HepG2 (cell line): Measurements from ENCODE around the gene KREMEN1. TPM values are rescaled to one million over a fixed set of nuclear protein-coding genes. Genes with fewer than 3 reads are reported as not detected.

Experiments used
- ATAC-seq: fragments of 200-7000 bp; cut with Tn5 transposase; 3 replicates; pipeline ENCODE4 v1.9.1; 2020; ENCODE audit warnings: mild to moderate bottlenecking, moderate library complexity
- BruUV-seq: library from RNA; stranded (reverse); fragments of 400-500 nt; replicated peaks from 2 replicates; lab custom pipeline; 2021; lab: Mats Ljungman, UMichigan
- CTCF ChIA-PET: fragments of 300-600 bp; formaldehyde crosslinking; extraction: SDS; loops from one replicate; lab custom pipeline; 2021; ENCODE audit warnings: low total read pairs, inconsistent platforms, low intra/inter-chr PET ratio; lab: Yijun Ruan, JAX
- POLR2A ChIA-PET: fragments of 350-600 bp; sonication (Branson Sonifier 250); formaldehyde crosslinking; loops from one replicate; lab custom pipeline; 2020; ENCODE audit warnings: antibody characterized with exemption, inconsistent platforms; lab: Yijun Ruan, JAX
- DNase-seq: peaks from one replicate; pipeline ENCODE4 v3.0.0-alpha.2; 2015; ENCODE audit warnings: low spot score
- FAIRE-seq: peaks from 3 replicates; lab custom pipeline; 2011; peaks lifted over from hg19 to GRCh38; lab: Jason Lieb, UNC
- H2AFZ ChIP-seq: one replicate; pipeline ENCODE4 v1.6.1; 2011; ENCODE audit warnings: low read length, inconsistent platforms
- H3K27ac ChIP-seq: fragments of 300-600 bp; 3 replicates; pipeline ENCODE4 v1.8.0; 2011; ENCODE audit warnings: mixed run types, mild to moderate bottlenecking, mixed read lengths, low read length, inconsistent platforms; ENCODE audit not compliant: insufficient read depth; ENCODE audit errors: extremely low read length
- H3K27me3 ChIP-seq, 2 experiments: fragments of 200-600 bp in 1 of 2; 2 replicates in 1 of 2; 3 replicates in 1 of 2; pipeline versions ENCODE4 v1.6.0 to v1.8.0; 2011; ENCODE audit warnings: low read length in 2 of 2, mild to moderate bottlenecking in 2 of 2, moderate library complexity in 2 of 2, inconsistent platforms in 1 of 2; ENCODE audit not compliant: insufficient read depth in 2 of 2, control insufficient read depth in 1 of 2
- H3K36me3 ChIP-seq, 2 experiments: fragments of 200-600 bp in 1 of 2; replicated peaks in 1 of 2; 2 replicates in 1 of 2; 3 replicates in 1 of 2; pipeline versions ENCODE4 v1.5.1 to v1.8.0; 2011; ENCODE audit warnings: low read length in 2 of 2, inconsistent platforms in 1 of 2; ENCODE audit not compliant: insufficient read depth in 2 of 2, control insufficient read depth in 1 of 2
- H3K4me1 ChIP-seq: 2 replicates; pipeline ENCODE4 v1.5.1; 2012; ENCODE audit warnings: low read length, inconsistent platforms; ENCODE audit not compliant: insufficient read depth
- H3K4me2 ChIP-seq: 2 replicates; pipeline ENCODE4 v1.6.0; 2011; ENCODE audit warnings: low read depth, low read length, inconsistent platforms
- H3K4me3 ChIP-seq, 3 experiments: fragments of 200-600 bp in 1 of 3; sonication (generic), shearing (Covaris generic) in 1 of 3; replicated peaks in 1 of 3; 2 replicates each; pipeline ENCODE4 v1.5.1; 2011 to 2016; ENCODE audit warnings: low read length in 3 of 3, inconsistent platforms in 2 of 3, low read depth in 2 of 3, mild to moderate bottlenecking in 2 of 3, control low read depth in 1 of 3, mixed read lengths in 1 of 3; ENCODE audit not compliant: insufficient read depth in 1 of 3
- H3K79me2 ChIP-seq: one replicate; pipeline ENCODE4 v1.6.1; 2011; ENCODE audit warnings: low read length, inconsistent platforms; ENCODE audit not compliant: insufficient read depth
- H3K9ac ChIP-seq: 2 replicates; pipeline ENCODE4 v1.6.0; 2011; ENCODE audit warnings: mild to moderate bottlenecking, low read depth, low read length, inconsistent platforms; ENCODE audit not compliant: insufficient read depth
- H3K9me3 ChIP-seq: 2 replicates; pipeline ENCODE4 v1.5.1; 2012; ENCODE audit warnings: mild to moderate bottlenecking, low read length
- H4K20me1 ChIP-seq: 2 replicates; pipeline ENCODE4 v1.6.0; 2011; ENCODE audit warnings: inconsistent platforms, mild to moderate bottlenecking, low read length, moderate library complexity; ENCODE audit not compliant: insufficient read depth
- BRD4 ChIP-seq: sonication (generic); formaldehyde crosslinking; IDR thresholded peaks from 2 replicates; pipeline ENCODE4 v1.4.0; 2020; ENCODE audit warnings: missing genetic modification reagents
- BRF2 ChIP-seq: sonication (generic); formaldehyde crosslinking; IDR thresholded peaks from 2 replicates; pipeline ENCODE4 v1.8.1; 2022; ENCODE audit warnings: mild to moderate bottlenecking, missing genetic modification reagents
- DDIT3 ChIP-seq: sonication (generic); formaldehyde crosslinking; IDR thresholded peaks from 2 replicates; pipeline ENCODE4 v1.4.0; 2020; ENCODE audit warnings: mild to moderate bottlenecking, missing genetic modification reagents
- DRAP1 ChIP-seq: IDR thresholded peaks from 2 replicates; pipeline ENCODE4 v1.6.1; 2016; ENCODE audit warnings: missing genetic modification reagents, missing compliant biosample characterization
- MLLT10 ChIP-seq: sonication (generic); formaldehyde crosslinking; IDR thresholded peaks from 2 replicates; pipeline ENCODE4 v1.4.0; 2020; ENCODE audit warnings: missing genetic modification reagents
- RNF219 ChIP-seq: sonication (generic); formaldehyde crosslinking; IDR thresholded peaks from 2 replicates; pipeline ENCODE4 v1.5.0; 2020; ENCODE audit warnings: mild to moderate bottlenecking, missing genetic modification reagents
- SKIL ChIP-seq: sonication (generic); formaldehyde crosslinking; IDR thresholded peaks from 2 replicates; pipeline ENCODE4 v1.8.0; 2022; ENCODE audit warnings: missing genetic modification reagents, mild to moderate bottlenecking, moderate library complexity, borderline replicate concordance
- ZBTB20 ChIP-seq: sonication (generic); formaldehyde crosslinking; IDR thresholded peaks from 2 replicates; pipeline ENCODE4 v1.8.1; 2023; ENCODE audit warnings: missing genetic modification reagents, low read depth, mild to moderate bottlenecking, borderline replicate concordance
- ZNF260 ChIP-seq: sonication (generic); formaldehyde crosslinking; IDR thresholded peaks from 2 replicates; pipeline ENCODE4 v1.4.0; 2020; ENCODE audit warnings: missing genetic modification reagents, low read depth, mild to moderate bottlenecking, borderline replicate concordance
- ZNF275 ChIP-seq: sonication (generic); formaldehyde crosslinking; IDR thresholded peaks from 2 replicates; pipeline ENCODE4 v1.8.0; 2022; ENCODE audit warnings: missing genetic modification reagents, mild to moderate bottlenecking, inconsistent platforms, borderline replicate concordance
- ZNF512 ChIP-seq: sonication (generic); formaldehyde crosslinking; IDR thresholded peaks from 2 replicates; pipeline ENCODE4 v1.4.0; 2020; ENCODE audit warnings: mild to moderate bottlenecking, missing genetic modification reagents
- ZSCAN29 ChIP-seq: sonication (generic); formaldehyde crosslinking; conservative IDR thresholded peaks from 2 replicates; pipeline ENCODE4 v1.4.0; 2020; ENCODE audit warnings: mild to moderate bottlenecking, missing genetic modification reagents
- WGBS: methylation state at CpG from one replicate; pipeline ENCODE4 v1.1.6; 2017; ENCODE audit warnings: low lambda C conversion rate; 5-methylcytosine and 5-hydroxymethylcytosine counted together
- in situ Hi-C: cut with HindIII; loops from 2 replicates; pipeline ENCODE4 v1.10.0; 2017; ENCODE audit warnings: low pct_unique_long_range_greater_than_20kb; ENCODE audit not compliant: extremely low pct_ligation_motif_present
- intact Hi-C: fragments of 100-400 bp; cut with micrococcal nuclease; formaldehyde crosslinking; loops from one replicate; pipeline ENCODE4 v1.10.0; 2022; ENCODE audit not compliant: unreplicated experiment
- polyA plus RNA-seq, 8 experiments: library from polyadenylated mRNA; depleted of rRNA in 3 of 8; stranded (reverse) in 7 of 8; unstranded in 1 of 8; fragments of >200 nt; fragmentation: Illumina TruSeq in 4 of 8; extraction: Trizol in 4 of 8; gene quantifications; 2 replicates each; pipeline versions ENCODE4 v1.2.1 to v1.2.3, GENCODE V29; 2011 to 2016; ENCODE audit warnings: low read depth in 4 of 8, missing spikeins in 1 of 8, mixed read lengths in 1 of 8; ENCODE audit not compliant: insufficient read depth in 1 of 8
- total RNA-seq, 5 experiments: library from RNA; depleted of rRNA; stranded (reverse); fragments of >200 nt; fragmentation: Illumina TruSeq; extraction: Trizol; gene quantifications; 2 replicates each; pipeline ENCODE4 v1.2.3, GENCODE V29; 2016; ENCODE audit warnings: low read depth in 1 of 5

Gene KREMEN1
- total and polyA plus RNA-seq, 2 of the 13 experiments (the other 11 are each of a cell fraction or from before 2014, with no cell fraction given), result 9.8 to 13.8 TPM

GRCh38 chr22:29190051-29190450 is 117.2 kb downstream of the KREMEN1 start (continued):
- TF ChIP-seq BRF2 (CRISPR knock-in tag), result no peak
- TF ChIP-seq ZBTB20, result no peak
- TF ChIP-seq DDIT3 (CRISPR knock-in tag), result no peak
- no peak for TF ChIP-seq ZNF275 (CRISPR knock-in tag)

GRCh38 chr22:29190918-29191317 is 118.1 kb downstream of the KREMEN1 start:
- no peaks in the 10 kb centered on the region for H3K36me3 ChIP-seq
- H2AFZ ChIP-seq, result no peak overlapping the region
- DNase-seq, result no peak
- intact Hi-C loops (no loop called here), in situ Hi-C loops (no loop called here)
- BruUV-seq, result no TSS peak
- H3K27me3 ChIP-seq, result peaks cover 0 to 7% of the 10 kb centered on the region in 2 experiments; a peak in 1 of 5 replicates
- no peak overlapping the region for H3K9ac ChIP-seq
- no peak overlapping the region for H3K4me3 ChIP-seq
- CTCF ChIA-PET, result no interaction called here
- peaks cover 10% of the 10 kb centered on the region for H3K4me1 ChIP-seq
- no peak for ATAC-seq
- 87% methylated on average over 10 of the region's 10 CpGs for WGBS
- no peaks in the 10 kb centered on the region for H3K79me2 ChIP-seq
- TF ChIP-seq RNF219 (CRISPR knock-in tag) (no peak), MLLT10 (CRISPR knock-in tag) (no peak), BRD4 (CRISPR knock-in tag) (no peak), ZNF512 (CRISPR knock-in tag) (no peak), ZNF260 (no peak), ZSCAN29 (CRISPR knock-in tag) (no peak), SKIL (CRISPR knock-in tag) (no peak), DRAP1 (CRISPR knock-in tag) (no peak)
- H3K4me2 ChIP-seq, result no peak overlapping the region
- H3K9me3 ChIP-seq, result no peaks in the 10 kb centered on the region
- no peaks in the 10 kb centered on the region for H4K20me1 ChIP-seq
- FAIRE-seq, result no peak
- no peak overlapping the region for H3K27ac ChIP-seq
- POLR2A ChIA-PET, result no interaction called here
